ENCODE data around the gene APOBR.
"Not testable (repeated sequence)": the region's sequence is repeated elsewhere in the genome, so short reads cannot be mapped to it uniquely, and the experiment has no call there.

The APOBR gene

GRCh38 chr16:28497861-28498599 is 3.6 kb downstream of the APOBR start:
- FAIRE-seq (no peak), DNase-seq (ENCODE audit: low spot score) (no peak)

- DNase-seq (ENCODE audit: low spot score) (no peak), FAIRE-seq (no peak)
These were observed 4.4 kb downstream of the APOBR start for GRCh38 chr16:28498666-28499381.

DNA sequence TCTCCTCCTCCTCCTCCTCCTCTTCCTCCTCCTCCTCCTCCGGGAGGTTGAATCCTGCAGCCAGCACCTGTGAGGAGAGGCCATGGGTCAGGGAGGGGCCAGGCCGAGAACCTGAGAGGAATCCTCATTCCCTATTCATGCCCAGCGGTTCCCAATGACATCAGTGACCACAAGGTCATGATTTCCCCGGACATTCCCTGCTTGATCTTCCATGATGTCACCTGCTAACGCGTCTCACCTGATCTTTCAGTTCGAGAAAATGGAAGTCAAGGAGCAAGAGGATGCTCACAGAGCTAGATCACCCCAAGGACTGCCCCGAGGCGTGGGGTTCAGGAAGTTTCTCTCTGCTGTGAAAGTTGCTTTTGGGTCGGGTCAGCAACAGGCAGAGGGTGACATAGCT is 5.4 kb downstream of the APOBR start:
- FAIRE-seq (no peak), DNase-seq (ENCODE audit: low spot score) (peak; percentile 9)

GRCh38 chr16:28500476-28501180 is 6.2 kb downstream of the APOBR start:
- not testable (repeated sequence) for DNase-seq (ENCODE audit: low spot score); FAIRE-seq

DNA sequence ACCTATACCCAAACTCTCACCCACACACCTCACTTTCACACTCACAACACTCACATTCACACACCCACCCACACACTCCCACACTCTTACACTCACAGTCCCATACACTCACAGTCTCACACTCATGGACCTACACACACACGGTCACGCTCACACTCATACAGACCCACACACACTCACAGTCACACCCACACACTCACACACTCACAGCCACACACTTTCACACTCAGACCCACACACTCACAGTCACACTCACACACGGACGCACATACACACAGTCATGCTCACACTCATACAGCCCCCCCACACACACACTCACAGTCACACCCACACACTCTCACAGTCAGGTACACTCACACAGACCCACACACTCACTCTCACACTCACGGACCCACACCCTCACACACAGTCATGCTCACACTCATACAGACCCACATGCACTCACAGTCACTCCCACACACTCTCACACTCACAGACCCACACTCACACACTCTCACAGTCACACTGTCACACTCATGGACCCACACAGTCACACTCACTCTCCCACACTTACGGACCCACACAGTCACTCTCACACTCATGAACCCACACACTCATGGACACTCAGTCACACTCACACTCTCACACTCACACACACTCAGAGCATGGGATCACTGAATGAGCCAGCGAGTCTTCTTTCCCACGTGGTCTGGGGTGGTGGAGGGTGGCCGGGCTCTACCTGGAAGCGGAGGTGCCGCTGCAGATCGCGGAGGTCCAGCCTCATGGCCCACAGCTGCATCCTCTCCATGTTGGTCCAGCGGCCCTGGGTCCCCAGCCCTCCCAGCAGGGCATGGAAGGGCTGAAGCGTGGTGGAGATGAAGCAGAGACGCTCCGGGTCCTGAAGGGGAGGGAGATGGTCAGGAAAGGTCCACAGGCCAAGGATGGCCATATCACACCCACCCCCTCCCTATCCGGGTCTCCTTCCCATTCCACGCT is 7.1 kb downstream of the APOBR start:
- no peak for DNase-seq (ENCODE audit: low spot score)
- FAIRE-seq: no peak

GRCh38 chr16:28502290-28502689 is 7.8 kb downstream of the APOBR start:
- DNase-seq (ENCODE audit: low spot score) (no peak), FAIRE-seq (no peak)

DNA sequence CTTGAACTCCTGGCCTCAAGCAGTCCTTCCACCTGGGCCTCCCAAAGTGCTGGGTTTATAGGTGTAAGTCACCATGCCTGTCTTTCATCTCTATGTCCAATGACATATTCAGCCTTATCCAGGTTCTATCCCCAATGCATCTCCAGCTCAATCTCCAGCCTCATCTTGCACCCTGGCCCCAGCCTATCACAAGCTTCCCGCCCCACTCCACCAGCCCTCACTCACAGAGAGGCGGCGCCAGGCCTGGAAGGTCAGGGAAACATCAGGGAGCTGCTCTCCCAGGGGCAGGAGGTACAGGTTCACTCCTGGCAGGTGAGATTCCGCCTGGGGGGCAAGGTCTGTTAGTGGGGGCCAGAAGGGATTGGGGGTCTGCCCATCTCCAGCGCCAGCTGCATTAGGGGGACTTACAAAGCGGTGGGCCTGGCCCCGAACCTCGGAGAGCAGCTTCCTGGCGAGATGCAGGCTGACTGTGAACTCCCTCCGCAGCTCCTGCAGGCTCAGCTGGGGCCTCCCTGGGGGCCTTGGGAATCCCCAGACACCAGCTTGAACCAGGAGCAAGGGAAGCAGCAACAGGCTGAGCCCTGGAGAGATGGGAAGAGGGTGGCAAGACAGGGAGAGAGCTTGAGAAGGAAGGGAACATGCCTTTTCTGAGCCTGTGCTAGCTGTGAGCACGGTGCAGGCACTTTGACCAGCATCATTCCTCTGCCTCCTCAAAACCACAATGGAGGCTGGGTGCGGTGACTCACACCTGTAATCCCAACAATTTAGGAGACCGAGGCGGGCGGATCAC is 9.2 kb downstream of the APOBR start:
- DNase-seq (ENCODE audit: low spot score): peak; percentile 4
- no peak for FAIRE-seq

GRCh38 chr16:28504707-28505404 is 10.4 kb downstream of the APOBR start:
- FAIRE-seq (no peak), DNase-seq (ENCODE audit: low spot score) (no peak)

GRCh38 chr16:28505489-28506137 is 11.2 kb downstream of the APOBR start:
- FAIRE-seq: no peak
- DNase-seq (ENCODE audit: low spot score): no peak

GRCh38 chr16:28511031-28511430 is 16.6 kb downstream of the APOBR start:
- FAIRE-seq (no peak), DNase-seq (ENCODE audit: low spot score) (no peak)

DNA sequence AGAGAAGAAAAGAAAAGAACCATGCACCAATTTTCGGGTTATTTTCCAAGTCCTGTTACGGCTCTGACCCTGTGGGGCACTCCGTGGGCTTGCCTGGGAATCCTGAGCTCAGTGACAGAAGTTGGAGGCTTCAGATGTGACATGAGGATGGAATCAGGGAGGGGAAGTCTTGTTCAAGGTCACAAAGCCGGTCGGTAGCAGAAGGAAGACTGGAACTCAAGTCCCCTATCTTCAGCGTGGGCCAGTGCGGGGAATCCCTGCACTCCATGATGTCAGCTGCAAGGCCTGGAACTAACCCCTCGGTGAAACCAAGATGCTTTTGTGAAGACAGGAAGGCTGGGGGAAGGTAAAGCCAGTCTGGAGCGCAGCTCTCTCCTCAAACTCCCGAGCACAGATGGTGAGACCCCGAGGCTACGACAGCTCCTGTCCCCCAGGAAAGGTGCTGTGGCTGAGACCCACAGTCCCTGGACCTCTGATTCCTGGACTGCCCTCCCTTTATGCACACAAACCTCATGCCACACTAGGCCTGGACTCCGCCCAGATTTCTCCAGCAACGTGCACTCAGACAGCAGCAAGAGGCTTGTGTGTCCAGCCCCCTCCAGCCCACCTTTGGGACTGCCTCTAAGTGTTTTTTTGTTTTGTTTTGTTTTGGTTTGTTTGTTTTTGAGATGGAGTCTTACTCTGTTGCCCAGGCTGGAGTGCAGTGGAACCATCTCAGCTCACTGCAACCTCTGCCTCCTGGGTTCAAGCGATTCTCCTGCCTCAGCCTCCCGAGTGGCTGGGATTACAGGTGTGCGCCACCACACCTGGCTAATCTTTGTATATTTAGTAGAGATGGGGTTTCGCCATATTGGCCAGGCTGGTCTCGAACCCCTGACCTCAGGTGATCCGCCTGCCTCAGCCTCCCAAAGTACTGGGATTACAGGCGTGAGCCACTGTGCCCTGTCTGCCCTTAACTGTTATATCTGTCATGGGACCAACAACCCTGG is 17.7 kb downstream of the APOBR start:
- no peak for FAIRE-seq

GRCh38 chr16:28513484-28514181 is 19.2 kb downstream of the APOBR start:
- FAIRE-seq (no peak), DNase-seq (ENCODE audit: low spot score) (no peak)

More for the DNA sequence above, 17.7 kb downstream of the APOBR start:
- DNase-seq (ENCODE audit: low spot score): no peak

DNA sequence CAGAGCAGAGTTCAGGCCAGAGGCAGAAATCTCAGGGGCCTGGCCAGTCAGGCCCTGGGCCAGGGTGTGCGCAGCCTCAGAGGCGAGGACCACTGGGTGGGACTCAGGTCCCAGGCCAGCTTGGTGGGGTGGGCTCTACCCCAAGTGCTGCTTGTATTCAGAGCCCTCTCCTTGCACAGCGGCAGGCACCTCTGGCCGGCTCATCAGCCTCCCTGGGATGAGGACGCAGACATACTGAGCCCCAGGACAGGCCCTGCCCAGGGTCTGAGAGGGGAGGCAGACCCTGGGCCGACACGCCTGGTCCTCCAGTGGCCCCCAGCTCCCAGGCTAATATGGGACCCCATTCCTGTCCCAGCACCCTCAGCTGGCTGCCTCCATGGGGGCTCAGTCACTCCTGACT is 19.8 kb downstream of the APOBR start:
- no peak for FAIRE-seq
- no peak for DNase-seq (ENCODE audit: low spot score)

DNA sequence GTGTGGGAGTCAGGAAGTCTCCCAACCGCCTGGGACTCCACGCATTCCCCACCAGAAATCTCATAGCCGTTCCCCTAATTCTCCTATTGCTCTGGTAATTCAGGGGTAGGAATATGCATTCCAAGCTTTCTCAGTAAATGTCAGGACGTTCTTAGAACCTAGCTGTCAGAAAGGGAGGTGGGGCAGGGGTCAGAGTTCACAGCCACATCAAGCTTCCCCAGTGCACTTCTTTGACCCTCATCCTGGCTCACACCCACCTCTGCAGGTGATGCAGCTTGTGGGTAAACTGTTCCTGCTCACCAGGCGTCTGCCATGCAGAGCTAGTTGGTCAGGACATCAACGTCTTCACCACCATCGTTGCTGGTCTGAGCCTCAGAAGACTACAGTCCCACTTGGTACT is 26.2 kb downstream of the APOBR start:
- no peak for FAIRE-seq
- DNase-seq (ENCODE audit: low spot score): no peak

GRCh38 chr16:28521436-28521835 is 27.0 kb downstream of the APOBR start:
- DNase-seq (ENCODE audit: low spot score) (no peak), FAIRE-seq (no peak)

DNA sequence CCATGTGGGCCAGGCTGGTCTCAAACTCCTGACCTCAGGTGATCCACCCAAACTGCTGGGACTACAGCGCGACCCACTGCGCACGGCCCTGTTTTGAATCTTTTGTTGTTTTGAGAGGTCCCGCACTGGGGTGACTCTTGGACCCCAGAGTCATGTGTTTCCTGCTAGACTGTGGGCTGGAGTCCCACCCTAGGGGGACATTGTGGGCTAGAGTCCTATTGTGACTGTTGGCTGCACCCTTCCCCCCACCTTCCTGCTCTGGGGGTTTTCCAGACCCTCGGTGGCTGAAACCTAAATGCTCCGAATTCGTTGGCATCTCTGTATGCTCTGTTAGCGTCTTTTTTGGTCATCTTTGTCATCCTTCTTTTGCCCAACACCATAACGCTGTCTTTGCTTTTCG is 28.3 kb downstream of the APOBR start:
- DNase-seq (ENCODE audit: low spot score) (no peak), FAIRE-seq (no peak)

DNA sequence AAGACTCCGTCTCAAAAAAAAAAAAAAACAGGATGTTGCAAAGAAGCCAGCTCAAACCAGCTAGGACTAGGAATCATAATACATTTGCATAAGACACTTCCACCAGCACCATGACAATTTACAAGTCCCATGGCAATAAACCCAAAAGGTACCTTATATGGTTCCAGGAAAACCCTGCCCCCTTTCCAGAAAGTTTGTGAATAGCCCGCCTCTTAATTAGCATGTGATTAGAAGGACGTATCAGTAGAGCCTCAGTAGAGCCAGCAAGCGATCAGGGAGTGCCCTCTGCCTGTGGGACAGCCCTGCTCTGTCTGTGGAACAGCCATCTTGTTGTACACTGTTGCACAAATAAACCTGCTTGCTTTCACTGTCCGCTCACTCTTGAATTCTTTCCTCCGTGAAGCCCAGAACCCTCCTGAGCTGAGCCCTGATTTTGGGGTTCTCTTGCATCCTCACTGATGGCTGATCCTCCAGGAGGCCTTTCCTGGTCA is 30.3 kb downstream of the APOBR start:
- FAIRE-seq (no peak), DNase-seq (ENCODE audit: low spot score) (no peak)
